Measurements from ENCODE around the gene SDK1. TPM values are rescaled to one million over a fixed set of nuclear protein-coding genes. Genes with fewer than 3 reads are reported as not detected.

Gene SDK1
- total RNA-seq, 3 donors from 2014 or later (not counting 1 experiment from before 2014, with no cell fraction given), result 0.05 to 0.11 TPM; not detected in 1

DNA sequence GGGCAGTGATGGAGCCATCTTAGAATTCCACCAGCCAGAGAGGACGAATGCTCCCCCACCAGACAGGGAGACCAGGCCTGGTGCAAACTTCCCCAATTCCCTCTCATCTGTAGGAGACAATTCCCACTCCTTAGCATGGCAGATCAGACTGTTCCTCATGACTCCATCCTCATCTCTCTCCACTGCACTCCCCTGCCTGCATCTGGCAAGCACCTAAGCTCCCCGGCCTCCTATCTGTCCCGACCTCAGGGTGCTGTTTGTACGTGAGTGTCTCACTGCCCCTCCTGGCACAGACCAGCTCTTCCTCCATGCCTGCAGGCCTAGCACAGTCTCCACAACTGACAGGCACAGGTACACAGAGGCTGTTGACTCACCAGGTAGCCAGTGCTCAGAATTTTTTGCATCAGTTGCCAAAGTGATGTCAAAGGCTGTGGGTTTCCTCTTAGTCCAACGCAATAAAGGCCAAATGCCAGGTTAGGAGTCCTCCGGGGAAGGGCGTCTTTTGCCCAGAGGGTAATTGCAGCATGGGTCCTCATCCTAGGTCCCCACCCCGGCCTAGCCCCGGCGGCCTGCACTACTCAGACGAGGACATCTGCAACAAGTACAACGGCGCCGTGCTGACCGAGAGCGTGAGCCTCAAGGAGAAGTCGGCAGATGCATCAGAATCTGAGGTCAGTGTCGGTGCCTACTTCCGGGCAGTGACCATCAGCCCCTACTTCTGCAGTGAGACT lies 944.2 kb downstream of the SDK1 start:
- DNase-seq (no peak), ATAC-seq (no peak)
- H3K36me3 Mint-ChIP-seq, result no peaks in the 10 kb centered on the region
- Histone ChIP-seq H3K4me1 (ENCODE audit: control insufficient read depth, insufficient read depth, low read length) (no peaks in the 10 kb centered on the region), H3K9me3 (ENCODE audit: control insufficient read depth, insufficient read depth, low read length) (no peaks in the 10 kb centered on the region), H3K27ac (ENCODE audit: low read length) (no peak overlapping the region), H3K27me3 (ENCODE audit: control insufficient read depth, insufficient read depth, low read length) (no peaks in the 10 kb centered on the region), H3K36me3 (ENCODE audit: control insufficient read depth, insufficient read depth, low read length) (no peaks in the 10 kb centered on the region), H3K4me3 (ENCODE audit: low read length) (no peak overlapping the region)
- H3K27me3 Mint-ChIP-seq (ENCODE audit: low read depth in 2 of 2), result no peaks in the 10 kb centered on the region
- WGBS (ENCODE audit: insufficient coverage), result 93% methylated on average over 19 of the region's 19 CpGs
- intact Hi-C loops (cut with micrococcal nuclease), result no loop called here
- TF ChIP-seq, protein P1, sequence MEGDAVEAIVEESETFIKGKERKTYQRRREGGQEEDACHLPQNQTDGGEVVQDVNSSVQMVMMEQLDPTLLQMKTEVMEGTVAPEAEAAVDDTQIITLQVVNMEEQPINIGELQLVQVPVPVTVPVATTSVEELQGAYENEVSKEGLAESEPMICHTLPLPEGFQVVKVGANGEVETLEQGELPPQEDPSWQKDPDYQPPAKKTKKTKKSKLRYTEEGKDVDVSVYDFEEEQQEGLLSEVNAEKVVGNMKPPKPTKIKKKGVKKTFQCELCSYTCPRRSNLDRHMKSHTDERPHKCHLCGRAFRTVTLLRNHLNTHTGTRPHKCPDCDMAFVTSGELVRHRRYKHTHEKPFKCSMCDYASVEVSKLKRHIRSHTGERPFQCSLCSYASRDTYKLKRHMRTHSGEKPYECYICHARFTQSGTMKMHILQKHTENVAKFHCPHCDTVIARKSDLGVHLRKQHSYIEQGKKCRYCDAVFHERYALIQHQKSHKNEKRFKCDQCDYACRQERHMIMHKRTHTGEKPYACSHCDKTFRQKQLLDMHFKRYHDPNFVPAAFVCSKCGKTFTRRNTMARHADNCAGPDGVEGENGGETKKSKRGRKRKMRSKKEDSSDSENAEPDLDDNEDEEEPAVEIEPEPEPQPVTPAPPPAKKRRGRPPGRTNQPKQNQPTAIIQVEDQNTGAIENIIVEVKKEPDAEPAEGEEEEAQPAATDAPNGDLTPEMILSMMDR (IDR thresholded peaks at IDR 0.05), result no peak
- no peak overlapping the region for H3K4me3 Mint-ChIP-seq
- peaks cover 0 to 7% of the 10 kb centered on the region in 2 donors for H3K9me3 Mint-ChIP-seq
- no peak overlapping the region for H3K27ac Mint-ChIP-seq
- peaks cover 6 to 7% of the 10 kb centered on the region in 2 donors for H3K4me1 Mint-ChIP-seq

DNA sequence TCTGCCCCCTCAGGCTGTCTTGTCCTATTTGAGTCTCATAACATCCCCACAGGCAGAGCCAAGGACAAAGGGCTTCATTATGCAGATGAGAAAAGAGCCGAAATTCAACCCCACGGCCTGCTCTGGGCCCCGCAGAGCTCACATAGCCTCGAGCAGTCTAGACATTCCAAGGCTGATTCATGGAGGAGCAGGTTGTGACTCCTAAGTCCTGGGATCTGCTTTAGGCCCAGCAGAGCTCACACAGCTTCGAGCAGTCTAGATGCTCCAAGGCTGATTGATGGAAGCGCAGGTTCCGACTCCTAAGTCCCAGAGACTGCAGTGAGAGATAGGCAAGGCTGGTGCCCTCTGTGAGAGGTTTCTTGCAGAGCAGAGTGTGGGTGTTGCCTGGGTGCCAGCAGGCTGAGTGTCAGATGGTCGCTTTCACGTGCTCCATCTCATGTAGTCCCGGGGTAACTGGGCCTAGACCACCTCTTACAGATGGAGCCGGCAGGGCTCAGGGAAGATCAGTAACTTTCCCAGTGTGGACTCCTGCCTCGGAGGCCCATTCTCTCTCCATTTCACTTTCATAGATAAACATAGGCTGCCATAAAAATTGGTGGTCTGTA lies 944.9 kb downstream of the SDK1 start:
- WGBS (ENCODE audit: insufficient coverage), result 91% methylated on average over 12 of the region's 12 CpGs
- peaks cover 0 to under 1% of the 10 kb centered on the region in 2 donors for H3K4me1 Mint-ChIP-seq
- TF ChIP-seq, protein P1 (IDR thresholded peaks at IDR 0.05), result no peak
- Histone ChIP-seq H3K27ac (ENCODE audit: low read length) (no peak overlapping the region), H3K4me3 (ENCODE audit: low read length) (no peak overlapping the region), H3K27me3 (ENCODE audit: control insufficient read depth, insufficient read depth, low read length) (no peaks in the 10 kb centered on the region), H3K4me1 (ENCODE audit: control insufficient read depth, insufficient read depth, low read length) (no peaks in the 10 kb centered on the region), H3K9me3 (ENCODE audit: control insufficient read depth, insufficient read depth, low read length) (no peaks in the 10 kb centered on the region), H3K36me3 (ENCODE audit: control insufficient read depth, insufficient read depth, low read length) (no peaks in the 10 kb centered on the region)
- no peak overlapping the region for H3K4me3 Mint-ChIP-seq
- H3K36me3 Mint-ChIP-seq, result no peaks in the 10 kb centered on the region
- intact Hi-C loops (cut with micrococcal nuclease), result no loop called here
- no peak for DNase-seq
- ATAC-seq, result no peak
- peaks cover 3 to 7% of the 10 kb centered on the region in 2 donors for H3K9me3 Mint-ChIP-seq
- peaks cover 0 to 2% of the 10 kb centered on the region in 2 donors for H3K27me3 Mint-ChIP-seq (ENCODE audit: low read depth in 2 of 2)
- H3K27ac Mint-ChIP-seq, result no peak overlapping the region

DNA sequence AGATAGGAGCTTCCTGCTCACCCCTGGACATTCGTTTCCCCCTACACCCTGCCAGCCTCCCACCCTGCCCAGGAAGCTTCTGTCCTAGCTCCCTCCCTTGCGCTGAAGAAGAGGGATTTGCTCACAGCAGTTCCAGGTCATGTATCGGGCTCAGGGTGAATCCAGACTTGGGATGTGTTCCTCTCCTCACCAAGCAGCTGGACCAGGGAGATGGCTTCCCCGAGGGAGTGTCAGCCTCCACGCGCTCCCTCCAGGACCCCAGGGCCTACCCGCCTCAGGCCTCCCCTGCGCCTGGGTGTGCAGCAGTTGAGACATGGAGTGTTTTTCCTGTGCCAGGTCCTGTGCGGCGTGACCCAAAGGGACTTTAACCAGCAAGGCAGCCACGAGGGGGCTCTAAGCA lies 945.5 kb downstream of the SDK1 start:
- TF ChIP-seq, protein P1 (IDR thresholded peaks at IDR 0.05), result no peak
- intact Hi-C loops (cut with micrococcal nuclease), result no loop called here
- WGBS (ENCODE audit: insufficient coverage), result 86% methylated on average over 11 of the region's 11 CpGs

More for the DNA sequence above, 945.5 kb downstream of the SDK1 start:
- ATAC-seq, result no peak
- H3K4me3 ChIP-seq (ENCODE audit: low read length), result no peak overlapping the region
- no peak for DNase-seq
- no peaks in the 10 kb centered on the region for H3K36me3 ChIP-seq (ENCODE audit: control insufficient read depth, insufficient read depth, low read length)
- H3K4me1 Mint-ChIP-seq, result no peaks in the 10 kb centered on the region
- H3K9me3 ChIP-seq (ENCODE audit: control insufficient read depth, insufficient read depth, low read length), result no peaks in the 10 kb centered on the region
- H3K27me3 ChIP-seq (ENCODE audit: control insufficient read depth, insufficient read depth, low read length), result no peaks in the 10 kb centered on the region
- H3K27ac ChIP-seq (ENCODE audit: low read length), result no peak overlapping the region
- H3K27me3 Mint-ChIP-seq (ENCODE audit: low read depth in 2 of 2), result peaks cover 0 to 4% of the 10 kb centered on the region in 2 donors
- no peak overlapping the region for H3K27ac Mint-ChIP-seq
- peaks cover 5 to 7% of the 10 kb centered on the region in 2 donors for H3K9me3 Mint-ChIP-seq
- no peak overlapping the region for H3K4me3 Mint-ChIP-seq
- H3K36me3 Mint-ChIP-seq, result no peaks in the 10 kb centered on the region
- no peaks in the 10 kb centered on the region for H3K4me1 ChIP-seq (ENCODE audit: control insufficient read depth, insufficient read depth, low read length)
